ENCODE results near the gene UBE2M.

UBE2M gene

GRCh38 chr19:58515259-58515658 lies 43.2 kb downstream of the UBE2M start:
- TF ChIP-seq CTCF (IDR thresholded peaks at IDR 0.05; ENCODE audit: borderline replicate concordance, insufficient read depth, low read depth, low read length): no peak
- no peak overlapping the region for H3K4me3 ChIP-seq (ENCODE audit: low read depth, low read length)

GRCh38 chr19:58514564-58515022 lies 43.8 kb downstream of the UBE2M start:
- TF ChIP-seq CTCF (IDR thresholded peaks at IDR 0.05; ENCODE audit: borderline replicate concordance, insufficient read depth, low read depth, low read length): no peak
- peak overlapping the region; percentile 55 for H3K4me3 ChIP-seq (ENCODE audit: low read depth, low read length)

- peak; percentile 100 for TF ChIP-seq CTCF (IDR thresholded peaks at IDR 0.05; ENCODE audit: borderline replicate concordance, insufficient read depth, low read depth, low read length)
- peak overlapping the region; percentile 55 for H3K4me3 ChIP-seq (ENCODE audit: low read depth, low read length)
Measured at GRCh38 chr19:58513694-58514563, 44.5 kb downstream of the UBE2M start.

GRCh38 chr19:58513213-58513693 lies 45.2 kb downstream of the UBE2M start:
- no peak overlapping the region for H3K4me3 ChIP-seq (ENCODE audit: low read depth, low read length)
- TF ChIP-seq CTCF (IDR thresholded peaks at IDR 0.05; ENCODE audit: borderline replicate concordance, insufficient read depth, low read depth, low read length): no peak

GRCh38 chr19:58511353-58512208 lies 46.8 kb downstream of the UBE2M start, which contains the start of gene SLC27A5:
Gene SLC27A5, minus strand, starts transcription at chr19:58511992. Its CDS starts 37 bp downstream, at chr19:58511955.
- no peak for TF ChIP-seq CTCF (IDR thresholded peaks at IDR 0.05; ENCODE audit: borderline replicate concordance, insufficient read depth, low read depth, low read length)
- no peak within 1 kb of the TSS for H3K4me3 ChIP-seq (ENCODE audit: low read depth, low read length)

- H3K4me3 ChIP-seq (ENCODE audit: low read depth, low read length): no peak overlapping the region
- TF ChIP-seq CTCF (IDR thresholded peaks at IDR 0.05; ENCODE audit: borderline replicate concordance, insufficient read depth, low read depth, low read length): no peak
Measured at GRCh38 chr19:58510084-58510862, 48.1 kb downstream of the UBE2M start.
